Brain microvascular endothelial cell (primary cell): Measurements from ENCODE around the gene CXCL14.

Experiments used
- DNase-seq: peaks from one replicate; pipeline ENCODE4 v3.0.0-alpha.2; 2020
- H3K27ac ChIP-seq: fragments of 250-450 bp; sonication (Bioruptor Pico); 2 replicates; pipeline ENCODE4 v1.5.1; 2020; ENCODE audit warnings: mild to moderate bottlenecking, moderate library complexity
- H3K27me3 ChIP-seq: fragments of 250-450 bp; sonication (Bioruptor Pico); replicated peaks from 2 replicates; pipeline ENCODE4 v1.5.1; 2020; ENCODE audit warnings: mild to moderate bottlenecking
- H3K36me3 ChIP-seq: fragments of 250-450 bp; sonication (Bioruptor Pico); replicated peaks from 2 replicates; pipeline ENCODE4 v1.5.1; 2020; ENCODE audit warnings: mild to moderate bottlenecking
- H3K4me3 ChIP-seq: 2 replicates; pipeline ENCODE4 v1.5.1; 2011; ENCODE audit warnings: low read depth, mild to moderate bottlenecking, control low read depth, low read length, moderate library complexity
- in situ Hi-C: cut with HindIII; loops from 2 replicates; pipeline ENCODE4 v1.10.0; 2017; ENCODE audit warnings: low sequenced_read_pairs, low pct_ligation_motif_present
- TF ChIP-seq, protein P1 (sequence below): IDR thresholded peaks from 2 replicates; pipeline ENCODE4 v1.5.1; 2011; ENCODE audit warnings: low read depth, mild to moderate bottlenecking, moderate library complexity, low read length, control low read depth, inconsistent platforms; ENCODE audit errors: missing control alignments

The CXCL14 gene

GRCh38 chr5:135606431-135606830, 27.6 kb upstream of the CXCL14 start:
- TF ChIP-seq, protein P1, sequence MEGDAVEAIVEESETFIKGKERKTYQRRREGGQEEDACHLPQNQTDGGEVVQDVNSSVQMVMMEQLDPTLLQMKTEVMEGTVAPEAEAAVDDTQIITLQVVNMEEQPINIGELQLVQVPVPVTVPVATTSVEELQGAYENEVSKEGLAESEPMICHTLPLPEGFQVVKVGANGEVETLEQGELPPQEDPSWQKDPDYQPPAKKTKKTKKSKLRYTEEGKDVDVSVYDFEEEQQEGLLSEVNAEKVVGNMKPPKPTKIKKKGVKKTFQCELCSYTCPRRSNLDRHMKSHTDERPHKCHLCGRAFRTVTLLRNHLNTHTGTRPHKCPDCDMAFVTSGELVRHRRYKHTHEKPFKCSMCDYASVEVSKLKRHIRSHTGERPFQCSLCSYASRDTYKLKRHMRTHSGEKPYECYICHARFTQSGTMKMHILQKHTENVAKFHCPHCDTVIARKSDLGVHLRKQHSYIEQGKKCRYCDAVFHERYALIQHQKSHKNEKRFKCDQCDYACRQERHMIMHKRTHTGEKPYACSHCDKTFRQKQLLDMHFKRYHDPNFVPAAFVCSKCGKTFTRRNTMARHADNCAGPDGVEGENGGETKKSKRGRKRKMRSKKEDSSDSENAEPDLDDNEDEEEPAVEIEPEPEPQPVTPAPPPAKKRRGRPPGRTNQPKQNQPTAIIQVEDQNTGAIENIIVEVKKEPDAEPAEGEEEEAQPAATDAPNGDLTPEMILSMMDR: no peak
- in situ Hi-C loops: no loop called here
- no peak for DNase-seq
- Histone ChIP-seq H3K4me3 (no peak overlapping the region), H3K27me3 (no peaks in the 10 kb centered on the region), H3K27ac (no peak overlapping the region), H3K36me3 (no peaks in the 10 kb centered on the region)

GRCh38 chr5:135605221-135605620, 26.4 kb upstream of the CXCL14 start:
- TF ChIP-seq, protein P1: no peak
- Histone ChIP-seq H3K36me3 (no peaks in the 10 kb centered on the region), H3K27ac (no peak overlapping the region), H3K27me3 (no peaks in the 10 kb centered on the region), H3K4me3 (no peak overlapping the region)
- in situ Hi-C loops: no loop called here
- DNase-seq: no peak

- no peak for DNase-seq
- H3K4me3 ChIP-seq: no peak overlapping the region
- H3K36me3 ChIP-seq: no peaks in the 10 kb centered on the region
- no peaks in the 10 kb centered on the region for H3K27me3 ChIP-seq
- TF ChIP-seq, protein P1: no peak
- in situ Hi-C loops: no loop called here
- no peak overlapping the region for H3K27ac ChIP-seq
Measured at GRCh38 chr5:135604056-135604455, 25.3 kb upstream of the CXCL14 start.

DNA sequence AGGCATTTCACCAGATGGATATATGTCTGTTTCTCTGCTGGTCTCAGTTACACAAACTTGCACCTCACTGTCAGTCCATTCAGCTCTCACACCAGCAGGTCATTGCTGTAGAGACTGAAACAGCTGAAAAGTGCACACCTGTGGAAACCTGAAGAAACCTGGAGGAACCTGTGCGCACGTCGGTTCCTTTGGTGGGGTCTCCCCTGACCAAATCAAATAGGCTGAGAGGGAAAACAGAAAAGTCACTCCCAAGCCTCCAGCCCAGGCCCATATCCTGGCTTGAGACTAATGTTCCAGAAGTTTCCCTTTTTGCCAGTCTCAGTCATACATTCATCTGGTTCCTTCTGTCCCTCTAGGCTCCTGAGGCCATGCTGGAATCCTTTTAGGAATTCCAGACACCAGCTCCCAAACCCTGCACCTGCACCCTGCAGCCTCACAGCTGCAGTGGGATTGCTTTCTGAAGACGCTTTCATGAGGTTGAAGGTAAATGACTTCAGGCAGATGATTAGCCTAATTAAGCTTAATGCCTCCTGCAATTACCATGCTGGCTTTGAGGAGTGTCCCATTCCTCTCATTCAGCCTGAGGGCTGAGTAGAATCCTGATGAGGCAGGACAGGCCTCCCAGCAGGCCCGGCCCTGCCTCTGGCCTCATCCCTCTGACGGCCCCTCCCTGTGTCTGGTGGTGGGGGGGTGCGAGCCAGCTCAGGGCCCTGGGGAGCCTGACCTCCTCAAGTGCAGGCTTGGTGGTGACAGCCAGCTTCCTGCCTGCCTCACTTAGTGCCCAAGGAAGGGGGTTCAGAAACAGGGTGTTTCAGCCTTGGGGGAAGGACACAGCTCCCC, 24.3 kb upstream of the CXCL14 start:
- DNase-seq: no peak
- no peak overlapping the region for H3K4me3 ChIP-seq
- in situ Hi-C loops: no loop called here
- H3K27ac ChIP-seq: no peak overlapping the region
- no peaks in the 10 kb centered on the region for H3K36me3 ChIP-seq
- TF ChIP-seq, protein P1: no peak
- H3K27me3 ChIP-seq: no peaks in the 10 kb centered on the region

DNA sequence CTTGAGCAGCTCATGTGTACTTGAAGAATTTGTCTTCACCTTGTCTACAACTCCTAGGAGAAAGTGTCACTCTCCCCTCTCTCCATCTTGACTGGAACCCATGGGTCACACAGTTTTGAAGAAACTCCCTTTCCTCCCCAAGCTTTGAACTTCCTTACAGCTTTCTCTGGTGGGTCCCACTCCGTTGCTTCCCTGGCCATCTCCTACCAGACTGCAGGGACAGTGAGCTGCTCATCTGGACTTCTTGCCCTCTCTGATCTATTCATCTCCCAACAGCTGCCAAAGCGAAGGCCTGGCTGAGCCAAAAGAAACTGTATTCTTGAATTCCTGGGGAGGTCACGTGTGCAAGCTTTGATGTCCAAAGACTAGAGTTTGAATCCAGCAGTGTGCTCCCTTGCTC, 22.7 kb upstream of the CXCL14 start:
- in situ Hi-C loops: no loop called here
- Histone ChIP-seq H3K27ac (no peak overlapping the region), H3K36me3 (no peaks in the 10 kb centered on the region), H3K4me3 (no peak overlapping the region), H3K27me3 (no peaks in the 10 kb centered on the region)
- no peak for DNase-seq
- TF ChIP-seq, protein P1: no peak

GRCh38 chr5:135600971-135601381, 22.2 kb upstream of the CXCL14 start:
- in situ Hi-C loops: no loop called here
- Histone ChIP-seq H3K27me3 (no peaks in the 10 kb centered on the region), H3K27ac (no peak overlapping the region), H3K36me3 (no peaks in the 10 kb centered on the region), H3K4me3 (no peak overlapping the region)
- no peak for DNase-seq
- TF ChIP-seq, protein P1: no peak
